GM18499 (cell line): Measurements from ENCODE around the gene NPPB.
"Not testable (repeated sequence)": the region's sequence is repeated elsewhere in the genome, so short reads cannot be mapped to it uniquely, and the experiment has no call there.

Experiments
- ATAC-seq: cut with Tn5 transposase; IDR thresholded peaks from one replicate; pipeline ENCODE4 v1.9.1; 2021; ENCODE audit warnings: moderate number of reproducible peaks; ENCODE audit not compliant: insufficient read depth, unreplicated experiment

Gene NPPB

DNA sequence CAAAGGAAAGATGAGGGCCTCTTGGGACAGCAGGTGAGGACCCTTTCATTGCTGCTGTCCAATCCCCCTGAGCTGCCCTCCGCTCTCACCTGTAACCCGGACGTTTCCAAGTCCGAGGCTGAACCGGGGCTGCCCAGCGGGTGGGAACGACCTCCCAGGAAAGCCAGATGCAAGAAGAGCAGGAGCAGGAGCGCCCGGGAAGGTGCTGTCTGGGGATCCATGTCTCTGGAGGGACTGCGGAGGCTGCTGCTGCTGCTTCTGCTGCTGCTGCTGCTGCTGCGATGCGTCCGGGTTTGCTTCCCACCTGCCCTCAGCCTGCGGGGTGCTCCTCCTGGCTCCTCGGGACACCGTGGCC is at the start of gene NPPB:
Gene NPPB, minus strand, starts transcription at position 333 of the 355 bp plus-strand sequence. Its CDS starts 112 bp downstream, at position 221.
- ATAC-seq = no peak

GRCh38 chr1:11908095-11908675 is 49.4 kb upstream of the NPPB start:
- ATAC-seq = peak; percentile 38

DNA sequence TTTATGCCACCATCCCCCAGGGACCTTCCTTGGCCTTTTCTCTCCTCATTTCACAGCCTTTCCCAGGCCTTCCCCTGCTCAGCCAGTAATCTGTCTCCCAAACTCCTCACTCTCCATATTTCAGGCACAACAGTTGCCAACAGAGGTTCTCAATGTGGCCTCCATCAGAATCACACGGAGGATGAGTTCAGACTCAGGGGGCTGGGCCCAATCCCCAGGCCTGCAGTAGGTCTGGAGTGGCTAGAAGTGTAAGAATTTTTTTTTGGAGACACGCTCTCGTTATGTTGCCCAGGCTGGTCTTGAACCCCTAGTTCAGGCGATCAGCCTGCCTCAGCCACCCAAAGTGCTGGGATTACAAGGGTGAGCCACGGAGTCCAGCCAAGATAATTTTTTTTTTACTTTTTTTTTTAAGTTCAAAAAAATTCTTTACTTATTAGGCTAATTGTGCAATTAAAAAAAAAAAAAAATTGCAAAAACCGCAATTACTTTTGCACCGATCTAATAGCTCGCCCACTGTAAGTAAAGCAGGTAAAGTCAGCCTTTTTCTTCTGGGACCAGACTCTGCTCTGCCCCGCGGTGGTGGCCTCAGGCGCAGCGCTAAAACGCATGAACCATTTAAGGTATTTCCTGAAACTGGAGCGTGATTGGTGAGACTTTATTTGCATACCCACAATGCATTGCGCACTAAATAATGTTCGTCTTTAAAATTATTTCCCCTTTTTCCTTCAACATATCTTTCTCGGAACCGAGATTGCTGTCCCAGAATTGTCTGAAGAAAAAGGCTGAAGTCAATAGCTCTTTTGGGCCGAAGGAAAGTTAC is 48.7 kb upstream of the NPPB start:
- peak; percentile 26 for ATAC-seq

DNA sequence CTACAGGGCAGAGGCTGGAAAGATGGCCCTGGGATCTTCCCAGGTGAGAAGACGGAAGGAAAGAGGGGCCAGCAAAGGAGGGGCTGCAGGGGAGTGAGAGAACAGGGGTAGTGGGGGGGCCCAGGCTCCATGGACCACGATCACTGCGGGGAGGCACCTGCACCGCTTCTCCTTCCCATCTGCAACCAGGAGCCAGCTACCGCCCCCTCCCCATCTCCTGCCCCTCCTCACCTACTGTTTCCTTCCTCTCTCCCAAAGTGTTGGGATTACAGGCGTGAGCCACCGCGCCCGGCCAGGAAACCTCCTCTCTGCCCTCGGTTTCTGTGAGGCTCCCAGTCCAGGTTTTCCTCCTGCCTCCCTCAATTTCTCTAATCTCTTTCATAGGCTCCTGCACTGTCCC is 48.1 kb upstream of the NPPB start:
- ATAC-seq = no peak

DNA sequence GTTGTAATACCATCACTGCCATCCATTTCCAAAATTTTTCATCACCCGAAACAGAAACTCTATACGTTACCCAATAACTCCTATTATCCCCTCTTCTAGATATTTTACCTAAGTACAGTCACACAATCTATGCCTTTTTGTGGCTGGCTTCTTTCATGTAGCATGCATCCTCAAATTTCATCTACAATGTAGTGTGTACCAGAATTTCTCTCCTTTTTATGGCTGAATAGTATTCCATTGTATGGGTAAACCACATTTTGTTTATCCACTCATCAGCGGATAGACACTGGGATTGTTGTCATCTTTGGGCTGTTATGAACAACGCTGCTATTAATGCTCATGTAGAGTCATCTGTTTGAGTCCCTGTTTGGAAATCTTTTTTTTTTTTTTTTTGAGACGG is 46.2 kb upstream of the NPPB start:
- ATAC-seq = no peak

DNA sequence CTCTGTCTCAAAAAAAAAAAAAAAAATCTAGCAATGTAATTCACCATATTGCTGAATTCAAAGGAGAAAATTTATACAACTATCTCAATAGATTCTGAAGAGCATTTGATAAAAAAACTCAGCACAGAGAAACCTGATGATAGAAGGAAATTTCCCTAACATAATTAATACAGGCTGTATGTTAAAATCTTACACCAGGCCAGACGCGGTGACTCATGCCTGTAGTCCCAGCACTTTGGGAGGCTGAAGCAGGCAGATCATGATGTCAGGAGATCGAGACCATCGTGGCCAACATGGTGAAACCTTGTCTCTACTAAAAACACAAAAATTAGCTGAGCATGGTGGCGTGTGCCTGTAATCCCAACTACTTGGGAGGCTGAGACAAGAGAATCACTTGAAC is 45.4 kb upstream of the NPPB start:
- not testable (repeated sequence) for ATAC-seq

- no peak for ATAC-seq
Observed at GRCh38 chr1:11903210-11903609, 44.5 kb upstream of the NPPB start.

DNA sequence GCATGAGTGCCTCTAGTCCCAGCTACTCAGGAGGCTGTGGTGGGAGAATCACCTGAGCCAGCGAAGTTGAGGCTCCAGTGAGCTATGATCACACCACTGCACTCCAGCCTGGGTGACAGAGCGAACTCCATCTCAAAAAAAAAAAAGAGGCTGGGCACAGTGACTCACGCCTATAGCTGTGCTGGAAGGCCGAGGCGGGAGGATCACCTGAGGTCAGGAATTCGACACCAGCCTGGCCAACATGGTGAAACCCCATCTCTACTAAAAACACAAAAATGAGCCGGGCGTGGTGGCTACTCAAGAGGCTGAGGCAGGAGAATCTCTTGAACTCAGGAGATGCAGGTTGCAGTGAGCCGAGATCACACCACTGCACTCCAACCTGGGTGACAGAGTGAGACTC is 42.7 kb upstream of the NPPB start:
- ATAC-seq = not testable (repeated sequence)

DNA sequence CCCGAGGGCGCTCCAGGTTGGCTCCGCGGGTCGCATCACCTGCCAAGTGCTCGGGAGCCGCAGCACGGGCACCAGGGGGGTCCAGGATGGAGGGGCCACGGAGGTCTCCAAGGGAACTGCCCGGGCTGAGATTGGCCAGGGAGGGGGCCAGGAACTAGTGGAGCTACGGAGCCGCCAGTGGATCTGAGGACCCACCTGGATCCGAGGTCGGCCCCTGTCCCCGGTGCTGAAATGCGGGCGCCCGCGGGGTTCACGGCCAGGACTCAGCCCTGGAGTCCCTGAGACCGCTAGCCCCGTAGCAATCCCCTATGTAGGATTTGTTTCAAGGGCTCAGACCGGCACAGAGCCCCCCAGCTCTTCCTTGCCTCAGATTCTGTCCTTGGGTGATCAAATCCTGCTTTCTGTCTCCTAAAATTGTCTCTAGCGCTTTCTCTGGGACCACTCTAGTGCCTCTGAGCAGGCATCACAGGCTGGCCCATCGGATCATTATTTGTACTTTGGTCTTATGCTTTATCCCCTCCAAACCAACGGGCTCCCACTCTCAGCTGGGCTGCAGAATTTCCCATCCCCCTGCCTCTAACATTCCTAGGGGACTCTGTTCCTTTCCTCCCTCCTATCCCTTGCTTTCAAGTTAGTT is 40.2 kb upstream of the NPPB start:
- ATAC-seq = no peak

GRCh38 chr1:11898086-11898785 is 39.5 kb upstream of the NPPB start:
- ATAC-seq = no peak

DNA sequence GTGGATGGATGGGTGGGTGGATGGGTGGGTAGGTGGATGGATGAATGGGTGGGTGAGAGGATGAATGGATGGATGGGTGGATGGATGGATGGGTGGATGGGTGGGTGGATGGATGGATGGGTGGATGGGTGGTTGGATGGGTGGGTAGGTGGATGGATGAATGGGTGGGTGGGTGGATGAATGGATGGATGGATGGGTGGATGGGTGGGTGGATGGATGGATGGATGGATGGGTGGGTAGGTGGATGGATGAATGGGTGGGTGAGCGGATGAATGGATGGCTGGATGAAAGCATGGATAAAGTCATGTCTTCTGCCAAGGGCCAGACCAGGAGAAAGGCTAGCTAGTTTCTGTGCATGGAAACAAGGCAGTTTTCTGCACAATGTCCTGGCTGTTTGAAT is 35.8 kb upstream of the NPPB start:
- ATAC-seq = not testable (repeated sequence)

- ATAC-seq = no peak
Observed at GRCh38 chr1:11893907-11894251, 35.1 kb upstream of the NPPB start.

DNA sequence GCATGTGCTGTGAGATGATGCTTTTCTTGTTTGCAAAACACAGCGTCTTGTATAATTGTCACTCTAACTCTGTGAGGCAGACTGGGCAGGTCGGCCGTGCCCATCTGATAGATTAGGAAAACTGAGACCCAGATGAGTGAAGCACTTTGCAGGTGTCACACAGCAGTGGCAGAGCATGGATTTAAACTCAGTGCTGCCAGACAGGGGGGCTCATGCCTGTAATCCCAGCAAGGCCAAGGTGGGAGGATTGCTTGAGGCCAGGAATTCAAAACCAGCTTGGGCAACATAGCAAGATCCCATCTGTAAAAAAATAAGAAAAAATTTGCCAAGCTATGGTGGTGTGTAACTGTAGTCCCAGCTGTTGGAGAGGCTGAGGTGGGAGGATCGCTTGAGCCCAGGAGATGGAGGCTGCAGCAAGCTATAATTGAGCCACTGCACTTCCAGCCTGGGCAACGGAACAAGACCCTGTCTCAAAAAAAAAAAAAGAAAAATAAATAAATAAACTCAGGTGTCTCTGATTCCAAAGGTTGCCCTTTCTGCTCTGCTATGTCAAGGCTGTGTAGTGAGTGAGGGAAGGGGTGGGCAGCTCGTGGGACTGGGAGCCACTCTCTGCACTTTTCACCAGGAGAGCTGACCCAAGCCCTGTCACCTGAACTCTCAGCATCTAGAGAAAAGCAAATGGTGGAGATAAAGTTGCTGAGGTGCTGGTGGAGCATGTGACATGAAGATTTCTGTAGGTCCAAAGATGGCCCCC is 32.9 kb upstream of the NPPB start:
- ATAC-seq = no peak

DNA sequence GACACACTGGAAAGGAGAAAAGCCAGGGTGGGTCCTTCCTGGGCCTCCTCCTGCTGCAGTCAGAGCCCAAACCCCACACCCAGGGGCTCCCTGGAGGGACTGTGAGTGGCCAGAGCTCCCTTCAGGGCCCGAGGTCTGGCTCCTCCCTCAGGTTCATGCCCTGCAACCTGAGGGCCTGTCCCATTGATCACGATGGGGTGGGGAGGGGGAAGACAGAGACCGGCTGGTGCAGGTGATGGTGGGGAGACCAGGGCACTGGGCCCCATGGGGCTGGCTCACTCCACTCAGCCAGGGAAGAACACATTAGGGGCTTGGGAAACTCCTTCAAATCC is 30.1 kb upstream of the NPPB start:
- ATAC-seq = no peak

DNA sequence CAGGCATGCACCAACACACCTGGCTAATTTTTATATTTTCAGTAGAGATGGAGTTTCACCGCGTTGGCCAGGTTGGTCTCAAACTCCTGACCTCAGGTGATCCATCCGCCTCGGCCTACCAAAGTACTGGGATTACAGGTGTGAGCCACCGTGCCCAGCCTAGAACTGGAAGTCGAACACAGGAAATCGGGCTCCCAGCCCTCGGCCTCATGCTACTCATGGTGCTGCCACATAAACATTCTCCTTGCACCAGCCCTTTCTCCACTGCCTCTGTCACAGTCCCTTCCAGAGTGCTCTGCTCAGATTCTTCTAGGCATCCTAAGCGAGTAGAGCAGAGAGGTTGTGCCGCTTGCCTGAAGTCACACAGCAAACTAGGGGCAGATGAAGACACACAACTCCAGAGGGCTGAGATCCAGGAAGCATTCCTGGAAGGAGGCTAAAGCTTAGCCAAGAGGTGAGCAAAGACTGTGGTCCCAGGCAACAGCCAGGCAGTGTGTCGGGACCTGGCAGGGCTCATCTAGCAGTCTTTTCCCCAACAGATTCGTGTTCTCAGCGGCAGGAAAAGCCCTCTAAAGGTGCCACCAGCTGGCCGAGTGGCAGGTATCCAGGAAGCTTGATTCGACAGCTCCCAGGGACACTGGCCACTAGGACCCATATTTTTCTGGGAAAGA is 29.6 kb upstream of the NPPB start:
- ATAC-seq = no peak

- ATAC-seq = no peak
Observed at GRCh38 chr1:11887666-11888007, 28.9 kb upstream of the NPPB start.

GRCh38 chr1:11886986-11887665 is 28.4 kb upstream of the NPPB start:
- ATAC-seq = no peak

DNA sequence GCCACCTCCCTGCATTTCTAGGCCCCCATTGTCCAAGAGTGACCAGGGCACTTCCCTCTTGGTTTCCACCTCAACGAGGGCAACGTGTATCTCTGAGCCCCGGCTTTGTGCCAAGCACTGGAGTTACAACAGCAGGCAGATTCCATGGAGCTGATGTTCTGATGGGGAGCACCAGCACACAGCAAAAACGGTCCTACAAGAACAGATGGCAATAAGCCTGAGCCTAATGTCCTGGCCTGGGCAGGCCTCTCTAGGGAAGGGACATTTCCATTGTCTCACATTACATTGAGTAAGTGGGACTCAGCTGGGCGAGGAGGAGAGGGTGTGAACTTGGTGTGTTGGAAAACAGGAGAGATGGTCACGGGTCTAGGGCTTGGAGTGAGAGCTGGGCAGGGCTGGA is 27.2 kb upstream of the NPPB start:
- ATAC-seq = no peak

DNA sequence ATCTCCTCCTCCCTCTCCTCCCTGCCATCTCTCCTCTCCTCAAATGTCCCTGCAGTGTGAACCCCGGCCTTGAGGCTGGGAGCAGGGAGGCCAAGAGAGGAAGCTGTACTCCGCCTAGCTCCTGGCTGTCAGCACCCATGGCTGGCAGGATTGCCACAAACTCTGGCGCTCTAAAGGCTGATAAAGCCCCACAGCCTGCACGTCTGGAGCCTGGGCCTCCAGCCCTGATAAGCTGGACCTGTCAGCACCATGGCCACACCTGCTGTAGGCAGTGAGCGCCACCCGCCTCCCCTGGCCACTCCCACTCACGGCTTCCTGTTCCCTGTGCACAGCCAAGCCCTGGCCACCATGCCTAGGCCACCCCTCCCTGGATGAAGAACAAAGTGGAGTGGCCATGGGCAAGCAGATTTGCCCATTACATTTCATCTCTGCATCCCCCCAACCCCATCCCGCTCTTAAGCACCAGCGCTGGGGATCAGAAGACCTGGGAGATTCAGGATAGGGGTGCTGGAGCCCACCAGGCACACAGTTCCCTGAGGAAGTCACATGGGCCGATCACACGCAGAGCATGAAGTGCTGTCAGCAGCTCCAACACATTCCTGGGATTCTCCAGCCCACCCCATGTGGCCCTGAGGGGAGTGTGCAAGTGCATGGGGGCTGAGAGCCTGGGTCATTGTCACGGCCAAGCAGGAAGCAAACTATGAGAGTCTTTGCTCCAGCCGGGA is 24.2 kb upstream of the NPPB start:
- no peak for ATAC-seq
